COLO668 (cell line): ENCODE measurements around the gene LST1.

Experiments
- DNase-seq: peaks from one replicate; lab custom pipeline; 2025; ENCODE audit not compliant: unreplicated experiment; lab: John Stamatoyannopoulos, UW

The LST1 gene

GRCh38 chr6:31586008-31586407 lies at the start of gene LST1:
TSS of gene LST1 (plus strand) at chr6:31586277. CDS start at chr6:31587300, 1,023 bp downstream.
- no peak for DNase-seq

- no peak for DNase-seq
These were observed 47.2 kb upstream of the LST1 start for GRCh38 chr6:31538805-31539400.

GRCh38 chr6:31540640-31541039 lies 45.4 kb upstream of the LST1 start:
- no peak for DNase-seq

DNA sequence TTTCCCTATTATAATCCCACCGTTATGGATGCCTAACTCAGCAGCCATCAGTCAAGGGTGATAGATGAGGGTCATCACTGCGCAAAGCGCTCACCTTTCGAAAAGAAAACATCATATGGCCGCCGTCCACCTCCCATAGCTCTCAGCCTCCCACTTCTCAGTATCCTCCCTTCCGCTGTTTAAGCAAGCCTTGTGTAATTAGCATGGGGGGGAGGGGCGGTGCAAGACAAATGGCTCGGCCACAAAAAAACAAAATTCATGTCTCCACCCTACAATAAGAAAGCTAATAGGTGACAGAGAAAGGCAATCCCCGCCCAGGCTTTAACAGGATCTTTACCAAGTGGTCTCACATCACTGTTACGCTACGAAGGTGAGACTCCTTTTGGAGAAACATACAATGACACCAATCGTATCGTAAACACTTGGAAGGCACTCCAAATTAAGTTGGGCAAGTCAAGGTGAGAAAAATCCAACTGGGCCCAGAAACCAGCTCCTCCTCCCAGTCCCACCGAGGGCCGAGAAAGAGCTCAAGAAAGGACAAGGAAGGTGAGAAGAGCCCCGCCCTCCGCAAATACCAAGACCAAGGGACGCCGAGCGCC lies 44.9 kb upstream of the LST1 start:
- peak; percentile 40 for DNase-seq

DNA sequence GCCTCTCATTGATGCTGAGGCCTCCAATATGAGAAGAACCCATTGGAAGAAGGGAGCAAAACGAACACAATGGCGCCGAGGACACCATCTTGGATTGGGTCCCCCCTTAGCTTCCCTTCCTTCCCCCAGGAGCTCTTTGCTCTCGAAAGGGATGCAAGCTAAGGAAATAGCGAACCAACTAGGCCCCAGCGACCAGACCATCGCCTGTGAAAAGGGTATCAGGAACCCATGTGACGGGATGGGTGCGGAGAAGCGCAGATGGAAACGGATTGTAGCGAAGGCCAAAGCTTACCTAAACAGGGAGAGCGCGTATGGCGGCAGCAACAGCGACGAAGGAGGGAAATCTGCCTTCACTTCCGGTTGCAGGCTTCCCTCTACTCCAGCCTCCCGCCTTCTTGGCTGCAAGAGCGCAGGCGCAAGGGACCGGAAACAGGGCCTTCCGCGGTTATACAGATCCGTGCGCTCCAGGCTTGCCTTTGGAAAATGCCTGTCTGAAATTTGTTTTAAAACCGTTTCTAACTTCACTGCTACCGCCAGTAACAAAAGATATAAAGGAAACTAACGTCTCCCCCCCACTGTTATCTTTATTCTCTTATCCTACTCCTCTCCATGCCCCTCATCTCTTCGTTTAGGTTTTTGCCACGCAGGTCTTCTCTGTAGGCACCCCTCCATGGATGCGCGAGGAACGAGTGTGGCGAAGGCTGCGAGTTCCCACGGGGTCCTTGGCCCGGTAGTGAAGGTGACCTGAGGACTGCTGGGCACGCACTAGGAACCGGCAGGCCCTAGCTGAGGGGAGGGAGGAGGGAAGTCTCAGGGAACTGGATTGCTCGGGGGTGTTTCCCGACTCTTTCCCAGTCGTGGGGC lies 44.2 kb upstream of the LST1 start, which contains the start of gene DDX39B:
Gene DDX39B (minus strand): TSS at position 346 of the 864 bp plus-strand sequence. CDS start 1,471 bp downstream, outside the sequence.
- peak; percentile 92 for DNase-seq

- no peak for DNase-seq
These were observed 42.4 kb upstream of the LST1 start for GRCh38 chr6:31543639-31544038.

DNA sequence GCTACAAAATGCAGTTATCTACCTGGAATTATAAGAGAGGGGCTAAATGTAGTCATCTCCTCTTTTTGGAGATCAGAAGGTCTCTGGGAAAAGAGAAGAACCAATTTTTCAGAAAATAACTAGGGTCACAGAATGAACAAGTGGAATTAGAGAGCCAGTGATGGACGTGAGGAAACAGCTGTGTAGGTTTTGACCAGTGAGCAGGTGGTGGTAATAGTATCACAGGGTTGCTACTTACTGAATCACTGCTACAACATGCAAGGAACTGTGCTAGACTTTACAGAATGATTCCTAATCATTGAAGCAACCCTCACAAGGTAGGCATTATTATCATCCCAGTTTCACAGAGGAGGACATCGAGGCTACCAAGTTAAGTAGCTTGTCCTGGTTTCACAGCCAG lies 41.4 kb upstream of the LST1 start:
- no peak for DNase-seq

- no peak for DNase-seq
These were observed 40.8 kb upstream of the LST1 start for GRCh38 chr6:31545291-31545690.

DNA sequence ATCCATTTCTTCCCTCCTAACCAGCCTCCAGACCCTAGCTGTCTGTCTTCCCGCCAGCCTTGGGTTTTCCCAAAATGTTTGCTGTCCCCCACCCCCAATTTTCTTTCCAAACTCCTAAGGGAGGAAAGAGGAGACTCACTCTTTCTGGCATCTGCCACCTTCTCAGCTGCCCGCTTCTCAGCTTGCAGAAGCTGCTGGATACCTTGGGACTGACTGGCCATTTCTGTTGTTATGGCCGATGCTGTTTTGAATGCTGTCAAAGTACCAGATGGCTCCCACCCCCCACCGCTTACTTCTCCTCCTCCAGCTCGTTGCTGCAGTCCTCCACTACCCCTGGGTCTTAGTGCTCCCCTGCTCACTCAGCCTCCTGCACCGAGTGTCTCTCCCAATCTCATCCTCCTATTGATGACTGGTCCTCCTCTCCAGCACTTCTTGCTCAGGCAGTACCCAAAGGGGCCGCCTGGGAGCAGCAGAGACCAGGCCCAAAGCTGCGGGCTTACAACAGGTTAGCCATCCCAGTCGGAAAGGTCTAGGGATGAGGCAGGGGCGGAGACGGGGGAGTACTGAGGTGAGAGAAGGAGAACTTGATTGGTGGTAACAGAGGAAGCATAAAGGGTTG lies 39.6 kb upstream of the LST1 start, which contains the start of gene ATP6V1G2:
Gene ATP6V1G2 (minus strand): TSS at position 270 of the 619 bp plus-strand sequence. CDS start 49 bp downstream, at position 221.
- peak; percentile 85 for DNase-seq

- peak; percentile 85 for DNase-seq
These were observed 38.9 kb upstream of the LST1 start, which contains the start of gene NFKBIL1 for GRCh38 chr6:31546958-31547726. TSS of gene NFKBIL1 (plus strand) at chr6:31547608. CDS start at chr6:31547695, 87 bp downstream.

GRCh38 chr6:31547727-31548543 lies 38.1 kb upstream of the LST1 start:
- peak; percentile 40 for DNase-seq

GRCh38 chr6:31548544-31548873 lies 37.6 kb upstream of the LST1 start:
- no peak for DNase-seq

- DNase-seq, result peak; percentile 2
These were observed 34.7 kb upstream of the LST1 start for GRCh38 chr6:31551371-31551770.

- no peak for DNase-seq
These were observed 29.8 kb upstream of the LST1 start for GRCh38 chr6:31556307-31556706.

DNA sequence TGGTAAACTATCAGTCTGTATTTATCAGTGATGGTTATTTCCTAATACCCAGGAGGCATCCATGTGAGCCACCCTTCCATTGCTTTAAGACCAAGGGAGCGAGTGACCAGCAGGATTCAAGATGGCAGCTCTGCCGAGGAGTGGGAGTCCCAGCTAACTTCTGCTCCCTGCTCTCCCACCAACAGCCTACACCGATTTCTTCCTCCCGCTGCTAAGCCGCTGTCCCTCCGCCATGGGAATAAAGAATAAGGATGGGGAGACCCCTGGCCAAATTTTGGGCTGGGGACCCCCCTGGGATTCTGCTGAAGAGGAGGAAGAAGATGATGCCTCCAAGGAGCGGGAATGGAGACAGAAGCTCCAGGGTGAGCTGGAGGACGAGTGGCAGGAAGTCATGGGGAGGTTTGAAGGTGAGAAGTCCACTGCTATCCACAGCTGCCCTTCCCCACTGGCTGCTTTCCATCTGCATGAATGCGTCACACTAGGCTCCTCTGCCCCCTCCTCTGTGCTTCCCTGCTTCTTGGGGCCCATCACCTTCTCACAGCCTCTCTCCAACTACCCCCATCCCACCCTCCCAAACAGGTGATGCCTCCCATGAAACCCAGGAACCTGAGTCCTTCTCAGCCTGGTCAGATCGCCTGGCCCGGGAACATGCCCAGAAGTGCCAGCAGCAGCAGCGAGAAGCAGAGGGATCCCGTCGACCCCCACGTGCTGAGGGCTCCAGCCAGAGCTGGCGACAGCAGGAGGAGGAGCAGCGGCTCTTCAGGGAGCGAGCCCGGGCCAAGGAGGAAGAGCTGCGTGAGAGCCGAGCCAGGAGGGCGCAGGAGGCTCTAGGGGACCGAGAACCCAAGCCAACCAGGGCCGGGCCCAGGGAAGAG lies 28.4 kb upstream of the LST1 start:
- no peak for DNase-seq

GRCh38 chr6:31558318-31558625 lies 27.8 kb upstream of the LST1 start:
- DNase-seq, result no peak

DNA sequence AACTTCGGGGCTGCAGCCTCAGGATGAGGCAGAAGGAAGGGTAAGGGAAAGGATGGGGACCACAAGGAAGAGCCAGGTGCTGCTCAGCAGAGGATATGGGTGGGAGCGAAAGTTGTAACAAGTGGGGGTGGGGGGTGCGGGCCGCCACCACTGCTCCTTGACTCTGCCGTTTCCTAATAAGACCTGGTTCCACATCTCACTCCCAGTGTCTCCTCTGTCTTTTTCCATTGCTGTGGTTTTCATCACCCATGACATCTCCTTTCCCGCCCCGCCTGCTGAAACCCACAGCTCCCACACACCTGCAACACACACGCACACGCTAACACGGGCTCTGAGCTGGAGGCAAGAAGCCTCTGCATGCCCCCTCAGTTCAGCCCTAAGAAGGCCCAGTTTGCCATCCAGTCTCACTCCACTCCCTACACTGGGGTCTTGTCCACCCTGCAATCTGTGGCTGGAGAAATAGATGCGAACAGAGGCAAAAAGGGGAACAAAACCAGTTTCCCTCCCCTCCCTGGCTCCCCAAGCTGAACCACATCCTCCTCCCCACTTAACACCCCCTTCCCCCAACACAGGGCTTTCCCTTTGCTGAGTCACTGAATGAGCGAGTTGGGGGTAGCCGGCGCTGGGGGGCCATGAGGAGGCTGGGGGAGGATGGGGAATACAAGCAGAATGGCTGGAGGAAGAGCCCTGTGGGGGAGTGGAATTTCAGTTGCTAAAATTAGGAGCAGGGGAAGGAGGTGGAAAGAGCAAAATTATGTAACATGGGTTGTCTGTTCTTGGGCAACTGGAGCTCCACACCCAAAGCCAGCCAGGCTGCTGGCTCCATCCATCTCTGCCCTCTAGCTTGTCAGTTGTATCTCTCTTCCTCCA lies 27.2 kb upstream of the LST1 start:
- no peak for DNase-seq

DNA sequence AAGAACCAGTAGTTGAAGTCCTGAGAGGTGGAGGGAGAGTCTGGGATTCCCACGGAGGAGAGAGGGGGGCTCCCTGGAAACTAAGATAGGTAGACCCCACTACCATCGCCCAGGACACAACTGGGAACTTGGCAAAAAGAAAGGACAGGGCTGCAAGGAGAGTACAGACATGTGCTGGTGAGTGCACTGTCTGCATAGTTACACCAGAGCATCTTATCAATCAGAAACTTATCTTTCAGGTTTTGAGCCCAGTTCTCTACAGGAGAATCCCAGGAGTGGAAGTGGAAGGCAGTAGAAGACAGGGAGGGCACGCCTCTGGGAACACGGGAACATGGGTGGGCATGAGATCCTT lies 26.5 kb upstream of the LST1 start:
- no peak for DNase-seq
